ENCODE data around the gene CASP14. TPM values are rescaled to one million over a fixed set of nuclear protein-coding genes. Genes with fewer than 3 reads are reported as not detected.

CASP14 gene
- polyA plus RNA-seq, 1 donor from 2014 or later: not detected

DNA sequence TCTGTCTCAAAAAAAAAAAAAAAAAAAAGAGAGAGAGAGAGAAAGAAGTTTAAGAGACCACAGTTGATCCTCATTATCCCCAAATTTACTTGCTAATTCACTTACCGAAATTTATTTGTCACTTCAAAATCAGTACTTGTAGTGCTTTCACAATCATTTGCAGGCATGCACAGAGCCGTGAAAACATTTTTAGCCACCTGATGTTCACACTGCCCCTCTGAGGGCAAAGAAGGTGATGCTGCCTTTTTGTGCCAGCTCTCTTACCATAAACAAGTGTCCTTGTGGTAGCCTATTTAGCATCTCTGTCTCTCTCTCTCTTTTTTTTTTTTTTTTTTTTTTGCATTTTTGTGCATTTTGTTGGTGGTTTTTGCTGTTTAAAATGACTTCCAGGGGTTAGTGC, 24.1 kb upstream of the CASP14 start:
- Histone ChIP-seq H3K27ac (ENCODE audit: low read length) (no peak overlapping the region), H3F3A (ENCODE audit: insufficient read depth, low read length, poor library complexity, severe bottlenecking) (no peaks in the 10 kb centered on the region), H4K20me1 (ENCODE audit: insufficient read depth) (no peaks in the 10 kb centered on the region), H3K79me2 (replicated peaks; ENCODE audit: insufficient read depth, low read length) (no peaks in the 10 kb centered on the region), H3K27me3 (ENCODE audit: insufficient read depth, low read depth, low read length) (no peaks in the 10 kb centered on the region), H3K4me2 (ENCODE audit: low read length) (no peak overlapping the region), H3K9me2 (ENCODE audit: insufficient read depth, low read length) (no peaks in the 10 kb centered on the region), H3K4me3 (ENCODE audit: low read length) (no peak overlapping the region), H3K36me3 (ENCODE audit: insufficient read depth, low read length) (no peaks in the 10 kb centered on the region), H2AFZ (ENCODE audit: low read depth, low read length) (no peak overlapping the region), H3K9me3 (ENCODE audit: low read length) (no peaks in the 10 kb centered on the region), H3K9ac (ENCODE audit: low read length) (no peak overlapping the region)
- no peak for TF ChIP-seq SMC3 (conservative IDR thresholded peaks at IDR 0.05; ENCODE audit: poor library complexity)
- TF ChIP-seq, protein P1, sequence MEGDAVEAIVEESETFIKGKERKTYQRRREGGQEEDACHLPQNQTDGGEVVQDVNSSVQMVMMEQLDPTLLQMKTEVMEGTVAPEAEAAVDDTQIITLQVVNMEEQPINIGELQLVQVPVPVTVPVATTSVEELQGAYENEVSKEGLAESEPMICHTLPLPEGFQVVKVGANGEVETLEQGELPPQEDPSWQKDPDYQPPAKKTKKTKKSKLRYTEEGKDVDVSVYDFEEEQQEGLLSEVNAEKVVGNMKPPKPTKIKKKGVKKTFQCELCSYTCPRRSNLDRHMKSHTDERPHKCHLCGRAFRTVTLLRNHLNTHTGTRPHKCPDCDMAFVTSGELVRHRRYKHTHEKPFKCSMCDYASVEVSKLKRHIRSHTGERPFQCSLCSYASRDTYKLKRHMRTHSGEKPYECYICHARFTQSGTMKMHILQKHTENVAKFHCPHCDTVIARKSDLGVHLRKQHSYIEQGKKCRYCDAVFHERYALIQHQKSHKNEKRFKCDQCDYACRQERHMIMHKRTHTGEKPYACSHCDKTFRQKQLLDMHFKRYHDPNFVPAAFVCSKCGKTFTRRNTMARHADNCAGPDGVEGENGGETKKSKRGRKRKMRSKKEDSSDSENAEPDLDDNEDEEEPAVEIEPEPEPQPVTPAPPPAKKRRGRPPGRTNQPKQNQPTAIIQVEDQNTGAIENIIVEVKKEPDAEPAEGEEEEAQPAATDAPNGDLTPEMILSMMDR (IDR thresholded peaks at IDR 0.05; ENCODE audit: poor library complexity, severe bottlenecking): peak; percentile 43

DNA sequence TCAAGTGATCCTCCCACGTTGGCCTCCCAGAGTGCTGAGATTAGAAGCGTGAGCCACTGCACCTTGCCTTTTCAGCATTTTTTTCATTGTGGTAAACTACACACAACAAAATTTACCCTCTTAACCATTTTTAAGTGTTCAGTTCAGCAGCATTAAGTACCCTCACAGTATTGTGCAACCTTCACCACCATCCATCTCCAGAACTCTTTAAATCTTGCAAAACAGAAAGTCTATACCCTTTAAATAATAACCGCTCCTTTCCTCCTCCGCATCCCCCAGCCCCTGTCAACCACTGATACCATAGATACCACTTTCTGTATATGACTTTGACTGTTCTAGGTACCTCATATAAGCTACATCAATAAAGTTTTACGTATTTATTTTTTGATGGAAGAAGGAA, 20.8 kb upstream of the CASP14 start:
- Histone ChIP-seq H3K27me3 (ENCODE audit: insufficient read depth, low read depth, low read length) (no peaks in the 10 kb centered on the region), H2AFZ (ENCODE audit: low read depth, low read length) (no peak overlapping the region), H3F3A (ENCODE audit: insufficient read depth, low read length, poor library complexity, severe bottlenecking) (no peaks in the 10 kb centered on the region), H4K20me1 (ENCODE audit: insufficient read depth) (no peaks in the 10 kb centered on the region), H3K9me3 (ENCODE audit: low read length) (no peaks in the 10 kb centered on the region), H3K9me2 (ENCODE audit: insufficient read depth, low read length) (no peaks in the 10 kb centered on the region), H3K27ac (ENCODE audit: low read length) (no peak overlapping the region), H3K79me2 (replicated peaks; ENCODE audit: insufficient read depth, low read length) (no peaks in the 10 kb centered on the region), H3K36me3 (ENCODE audit: insufficient read depth, low read length) (no peaks in the 10 kb centered on the region), H3K4me2 (ENCODE audit: low read length) (no peak overlapping the region), H3K4me3 (ENCODE audit: low read length) (no peak overlapping the region), H3K9ac (ENCODE audit: low read length) (no peak overlapping the region)
- TF ChIP-seq, protein P1 (IDR thresholded peaks at IDR 0.05; ENCODE audit: poor library complexity, severe bottlenecking): no peak
- no peak for TF ChIP-seq POLR2AphosphoS5 (IDR thresholded peaks at IDR 0.05)

DNA sequence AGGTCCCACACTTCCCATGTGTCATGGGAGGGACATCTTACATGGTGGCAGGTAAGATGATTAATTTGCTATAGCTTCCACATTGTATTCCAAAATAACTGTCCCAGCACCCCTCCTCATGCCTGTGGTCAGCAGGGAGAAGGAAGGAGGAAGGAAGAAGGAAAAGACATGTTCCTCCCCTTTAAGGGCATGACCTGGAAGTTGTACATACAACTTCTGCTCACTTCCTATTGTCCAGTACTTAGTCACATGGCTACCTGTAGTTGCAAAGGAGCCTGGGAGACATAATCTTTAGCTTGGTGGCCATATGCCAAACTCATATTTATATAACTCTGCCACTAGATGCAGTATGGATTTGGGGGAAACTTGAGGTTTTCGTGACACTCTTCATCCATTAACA, 17.6 kb upstream of the CASP14 start:
- Histone ChIP-seq H3K9me3 (ENCODE audit: low read length) (no peaks in the 10 kb centered on the region), H3K4me3 (ENCODE audit: low read length) (no peak overlapping the region), H3K27ac (ENCODE audit: low read length) (no peak overlapping the region), H3K36me3 (ENCODE audit: insufficient read depth, low read length) (no peaks in the 10 kb centered on the region), H2AFZ (ENCODE audit: low read depth, low read length) (no peak overlapping the region), H3K9me2 (ENCODE audit: insufficient read depth, low read length) (no peaks in the 10 kb centered on the region), H3K9ac (ENCODE audit: low read length) (no peak overlapping the region), H3K4me2 (ENCODE audit: low read length) (no peak overlapping the region), H3K79me2 (replicated peaks; ENCODE audit: insufficient read depth, low read length) (no peaks in the 10 kb centered on the region), H4K20me1 (ENCODE audit: insufficient read depth) (no peaks in the 10 kb centered on the region), H3F3A (ENCODE audit: insufficient read depth, low read length, poor library complexity, severe bottlenecking) (no peaks in the 10 kb centered on the region), H3K27me3 (ENCODE audit: insufficient read depth, low read depth, low read length) (no peaks in the 10 kb centered on the region)
- TF ChIP-seq TAF1 (IDR thresholded peaks at IDR 0.05; ENCODE audit: low read depth): no peak
- TF ChIP-seq, protein P2, sequence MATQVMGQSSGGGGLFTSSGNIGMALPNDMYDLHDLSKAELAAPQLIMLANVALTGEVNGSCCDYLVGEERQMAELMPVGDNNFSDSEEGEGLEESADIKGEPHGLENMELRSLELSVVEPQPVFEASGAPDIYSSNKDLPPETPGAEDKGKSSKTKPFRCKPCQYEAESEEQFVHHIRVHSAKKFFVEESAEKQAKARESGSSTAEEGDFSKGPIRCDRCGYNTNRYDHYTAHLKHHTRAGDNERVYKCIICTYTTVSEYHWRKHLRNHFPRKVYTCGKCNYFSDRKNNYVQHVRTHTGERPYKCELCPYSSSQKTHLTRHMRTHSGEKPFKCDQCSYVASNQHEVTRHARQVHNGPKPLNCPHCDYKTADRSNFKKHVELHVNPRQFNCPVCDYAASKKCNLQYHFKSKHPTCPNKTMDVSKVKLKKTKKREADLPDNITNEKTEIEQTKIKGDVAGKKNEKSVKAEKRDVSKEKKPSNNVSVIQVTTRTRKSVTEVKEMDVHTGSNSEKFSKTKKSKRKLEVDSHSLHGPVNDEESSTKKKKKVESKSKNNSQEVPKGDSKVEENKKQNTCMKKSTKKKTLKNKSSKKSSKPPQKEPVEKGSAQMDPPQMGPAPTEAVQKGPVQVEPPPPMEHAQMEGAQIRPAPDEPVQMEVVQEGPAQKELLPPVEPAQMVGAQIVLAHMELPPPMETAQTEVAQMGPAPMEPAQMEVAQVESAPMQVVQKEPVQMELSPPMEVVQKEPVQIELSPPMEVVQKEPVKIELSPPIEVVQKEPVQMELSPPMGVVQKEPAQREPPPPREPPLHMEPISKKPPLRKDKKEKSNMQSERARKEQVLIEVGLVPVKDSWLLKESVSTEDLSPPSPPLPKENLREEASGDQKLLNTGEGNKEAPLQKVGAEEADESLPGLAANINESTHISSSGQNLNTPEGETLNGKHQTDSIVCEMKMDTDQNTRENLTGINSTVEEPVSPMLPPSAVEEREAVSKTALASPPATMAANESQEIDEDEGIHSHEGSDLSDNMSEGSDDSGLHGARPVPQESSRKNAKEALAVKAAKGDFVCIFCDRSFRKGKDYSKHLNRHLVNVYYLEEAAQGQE (IDR thresholded peaks at IDR 0.05; ENCODE audit: borderline replicate concordance): no peak
- no peak for TF ChIP-seq MXI1 (conservative IDR thresholded peaks at IDR 0.05; ENCODE audit: poor library complexity, severe bottlenecking)
- no peak for TF ChIP-seq SMC3 (conservative IDR thresholded peaks at IDR 0.05; ENCODE audit: poor library complexity)
